Endothelial cell of umbilical vein (primary cell): ENCODE results near the gene ASB2.

ENCODE experiments used
- CTCF ChIP-seq, 2 donors: IDR thresholded peaks; 1 replicate in 1 of 2; 2 replicates in 1 of 2; pipeline ENCODE4 v1.5.1; 2011; ENCODE audit warnings: low read length in 2 of 2, mild to moderate bottlenecking in 2 of 2, moderate library complexity in 2 of 2, control low read depth in 1 of 2, inconsistent platforms in 1 of 2, low read depth in 1 of 2; ENCODE audit not compliant: insufficient read depth in 1 of 2; ENCODE audit errors: extremely low read depth in 1 of 2
- EZH2 ChIP-seq: IDR thresholded peaks from 2 replicates; pipeline ENCODE4 v1.6.1; 2012; ENCODE audit warnings: borderline replicate concordance, low read depth, mild to moderate bottlenecking, moderate library complexity, low read length, inconsistent platforms; ENCODE audit not compliant: severe bottlenecking
- FOS ChIP-seq: IDR thresholded peaks from 2 replicates; pipeline ENCODE4 v1.6.1; 2011; ENCODE audit warnings: mild to moderate bottlenecking, low read length, moderate library complexity, borderline replicate concordance; ENCODE audit not compliant: insufficient read depth
- GATA2 ChIP-seq: IDR thresholded peaks from 2 replicates; pipeline ENCODE4 v1.7.0; 2011; ENCODE audit warnings: low read depth, mild to moderate bottlenecking, moderate library complexity, mixed read lengths, low read length; ENCODE audit not compliant: insufficient read length, insufficient read depth
- POLR2A ChIP-seq: IDR thresholded peaks from 2 replicates; pipeline ENCODE4 v1.6.1; 2012; ENCODE audit warnings: low read depth, mild to moderate bottlenecking, control low read depth, low read length
- POLR2AphosphoS5 ChIP-seq: IDR thresholded peaks from 2 replicates; pipeline ENCODE4 v1.6.1; 2012; ENCODE audit warnings: low read depth, mild to moderate bottlenecking, control low read depth, low read length, moderate library complexity; ENCODE audit not compliant: insufficient read depth

DNA sequence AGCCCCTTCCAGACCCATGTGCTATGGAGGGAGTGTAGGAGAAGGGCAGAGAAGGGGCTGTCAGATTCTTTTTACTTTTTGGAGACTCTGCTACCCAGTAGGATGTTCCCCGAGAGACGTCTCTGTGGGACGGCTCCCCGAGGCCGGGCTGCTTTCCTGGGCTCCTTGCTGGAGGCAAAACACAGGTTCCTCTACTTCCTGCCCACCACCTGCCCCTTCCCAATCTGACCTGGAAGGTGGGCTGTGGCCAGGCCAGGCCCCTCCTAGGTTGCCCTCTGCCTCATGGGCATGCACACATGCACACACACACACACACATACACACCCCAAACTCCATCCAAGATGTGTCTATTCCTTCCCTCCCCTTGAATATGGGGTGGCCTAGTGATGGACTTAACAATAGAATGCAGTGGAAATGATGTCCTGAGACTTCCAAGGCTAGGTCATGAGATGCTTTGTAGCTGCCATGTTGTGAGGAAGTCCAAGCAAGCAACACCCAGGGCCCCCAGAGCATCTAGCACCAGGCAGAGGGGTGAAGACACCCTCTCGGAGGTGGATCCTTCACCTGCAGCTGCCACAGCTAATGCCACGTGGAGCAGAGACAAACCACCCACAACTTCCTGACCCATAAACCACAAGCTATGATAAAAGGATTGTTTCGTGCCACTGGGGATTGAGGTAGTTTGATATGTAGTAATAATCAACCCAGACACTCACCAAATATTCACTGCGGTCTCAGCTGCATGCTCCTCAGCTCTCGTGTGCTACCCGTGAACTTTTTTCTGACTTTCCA lies 1.6 kb upstream of the ASB2 start:
- no peak for TF ChIP-seq CTCF (IDR thresholded peaks at IDR 0.05; ENCODE audit: extremely low read depth in 1 of 2, insufficient read depth in 1 of 2, low read depth in 1 of 2, low read length in 2 of 2)
- TF ChIP-seq FOS, result no peak
- TF ChIP-seq POLR2A, result no peak
- no peak for TF ChIP-seq EZH2
- no peak for TF ChIP-seq GATA2
- TF ChIP-seq POLR2AphosphoS5, result no peak
